Type B pancreatic cell (in vitro differentiated cells): Measurements from ENCODE around the gene PGK1. TPM values are rescaled to one million over a fixed set of nuclear protein-coding genes. Genes with fewer than 3 reads are reported as not detected.
A peak's percentile ranks its signal among the peaks of the same experiment; 100 is the strongest.

ENCODE experiments used
- DNase-seq: peaks from one replicate; pipeline ENCODE4 v3.0.0; 2021; ENCODE audit warnings: mixed read lengths; ENCODE audit not compliant: unreplicated experiment; ENCODE audit errors: extremely low spot score
- H3K27ac Mint-ChIP-seq: 2 replicates; pipeline ENCODE4 v1.8.0; 2021; ENCODE audit warnings: mild to moderate bottlenecking, mixed read lengths
- H3K27me3 Mint-ChIP-seq: 2 replicates; pipeline ENCODE4 v1.8.0; 2021; ENCODE audit warnings: mixed read lengths
- H3K36me3 Mint-ChIP-seq: 2 replicates; pipeline ENCODE4 v1.8.0; 2021; ENCODE audit warnings: mixed read lengths
- H3K4me1 Mint-ChIP-seq: one replicate; pipeline ENCODE4 v1.8.0; 2021; ENCODE audit warnings: mixed read lengths; ENCODE audit not compliant: unreplicated experiment
- H3K4me3 Mint-ChIP-seq: 2 replicates; pipeline ENCODE4 v1.8.0; 2021; ENCODE audit warnings: mild to moderate bottlenecking, mixed read lengths
- H3K9me3 Mint-ChIP-seq: 2 replicates; pipeline ENCODE4 v1.8.0; 2021; ENCODE audit warnings: mixed read lengths
- total RNA-seq: library from RNA; stranded (reverse); gene quantifications from 2 replicates; pipeline ENCODE4 v1.2.1, GENCODE V29; 2021; ENCODE audit warnings: low replicate concordance
- TF ChIP-seq, protein P1 (sequence below): fragments of 200-600 bp; sonication (generic); conservative IDR thresholded peaks from 2 replicates; pipeline ENCODE4 v1.5.0; 2021; ENCODE audit warnings: antibody characterized with exemption, mild to moderate bottlenecking

PGK1 gene
- total RNA-seq, 1 donor from 2014 or later = 203 TPM

DNA sequence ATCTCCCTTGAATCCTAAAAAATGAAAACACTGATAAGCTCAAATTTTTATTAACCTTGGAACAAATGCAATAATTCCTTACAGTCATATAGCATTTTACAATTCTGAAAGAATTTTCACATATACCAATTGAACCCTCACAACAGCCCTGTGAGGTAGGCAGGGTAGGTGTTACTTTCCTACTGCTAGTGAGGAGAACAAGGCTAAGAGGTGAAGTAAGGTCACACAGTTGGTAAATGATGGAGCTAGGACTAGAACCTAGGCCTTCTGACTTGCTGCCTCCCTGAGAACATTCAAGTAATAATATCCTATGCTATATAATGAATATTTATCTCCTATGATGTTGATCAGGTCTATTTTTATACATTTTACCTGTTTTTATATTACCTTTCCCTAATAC is 25.7 kb downstream of the PGK1 start:
- Mint-ChIP-seq H3K4me1 (no peaks in the 10 kb centered on the region), H3K4me3 (no peak overlapping the region), H3K27me3 (no peaks in the 10 kb centered on the region), H3K9me3 (no peaks in the 10 kb centered on the region), H3K36me3 (peaks cover 3% of the 10 kb centered on the region), H3K27ac (no peak overlapping the region)
- DNase-seq = no peak
- TF ChIP-seq, protein P1, sequence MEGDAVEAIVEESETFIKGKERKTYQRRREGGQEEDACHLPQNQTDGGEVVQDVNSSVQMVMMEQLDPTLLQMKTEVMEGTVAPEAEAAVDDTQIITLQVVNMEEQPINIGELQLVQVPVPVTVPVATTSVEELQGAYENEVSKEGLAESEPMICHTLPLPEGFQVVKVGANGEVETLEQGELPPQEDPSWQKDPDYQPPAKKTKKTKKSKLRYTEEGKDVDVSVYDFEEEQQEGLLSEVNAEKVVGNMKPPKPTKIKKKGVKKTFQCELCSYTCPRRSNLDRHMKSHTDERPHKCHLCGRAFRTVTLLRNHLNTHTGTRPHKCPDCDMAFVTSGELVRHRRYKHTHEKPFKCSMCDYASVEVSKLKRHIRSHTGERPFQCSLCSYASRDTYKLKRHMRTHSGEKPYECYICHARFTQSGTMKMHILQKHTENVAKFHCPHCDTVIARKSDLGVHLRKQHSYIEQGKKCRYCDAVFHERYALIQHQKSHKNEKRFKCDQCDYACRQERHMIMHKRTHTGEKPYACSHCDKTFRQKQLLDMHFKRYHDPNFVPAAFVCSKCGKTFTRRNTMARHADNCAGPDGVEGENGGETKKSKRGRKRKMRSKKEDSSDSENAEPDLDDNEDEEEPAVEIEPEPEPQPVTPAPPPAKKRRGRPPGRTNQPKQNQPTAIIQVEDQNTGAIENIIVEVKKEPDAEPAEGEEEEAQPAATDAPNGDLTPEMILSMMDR = no peak

DNA sequence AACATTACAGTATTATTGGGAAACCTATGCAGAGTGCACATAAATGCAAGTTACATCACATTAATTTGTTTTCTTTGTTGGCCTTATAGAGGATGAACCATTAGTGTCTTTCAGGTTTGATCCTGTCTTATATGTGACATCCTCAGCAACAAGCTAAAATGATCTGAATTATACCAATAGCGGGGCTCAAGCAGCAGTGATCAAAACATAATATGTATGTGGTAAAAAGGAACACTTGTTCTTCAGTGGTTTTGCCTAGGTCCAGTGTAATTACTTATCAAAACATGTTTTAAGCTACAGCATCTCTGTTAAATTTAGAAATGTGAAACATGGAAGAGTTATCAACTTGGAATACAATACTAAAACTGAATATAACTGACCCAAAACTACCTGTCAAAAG is 26.3 kb downstream of the PGK1 start:
- H3K9me3 Mint-ChIP-seq = no peaks in the 10 kb centered on the region
- TF ChIP-seq, protein P1 = no peak
- no peaks in the 10 kb centered on the region for H3K4me1 Mint-ChIP-seq
- no peak overlapping the region for H3K4me3 Mint-ChIP-seq
- no peaks in the 10 kb centered on the region for H3K27me3 Mint-ChIP-seq
- no peak overlapping the region for H3K27ac Mint-ChIP-seq
- DNase-seq = no peak
- peaks cover 3% of the 10 kb centered on the region for H3K36me3 Mint-ChIP-seq

DNA sequence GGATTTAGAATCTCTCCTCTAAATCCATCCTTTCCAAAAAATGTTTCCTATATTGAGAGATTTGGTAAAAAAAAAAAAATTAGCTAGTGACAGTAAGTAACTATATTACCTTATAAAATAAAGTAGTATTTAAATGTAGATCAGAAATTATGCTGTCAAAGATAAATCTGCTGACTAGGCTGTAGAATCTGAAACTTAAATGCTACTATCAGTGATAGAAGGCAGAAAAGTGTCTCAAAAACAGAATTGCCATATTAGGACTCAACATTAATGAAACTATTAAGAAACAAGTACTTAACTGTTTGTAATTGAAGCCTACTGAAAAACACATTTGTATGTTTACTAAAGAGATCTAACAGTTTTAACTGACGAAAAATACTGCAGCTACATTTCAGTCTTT is 27.1 kb downstream of the PGK1 start:
- DNase-seq = no peak
- Mint-ChIP-seq H3K27ac (no peak overlapping the region), H3K4me3 (no peak overlapping the region), H3K9me3 (no peaks in the 10 kb centered on the region), H3K27me3 (no peaks in the 10 kb centered on the region), H3K4me1 (no peaks in the 10 kb centered on the region), H3K36me3 (peaks cover 3% of the 10 kb centered on the region)
- TF ChIP-seq, protein P1 = no peak

- peaks cover 3% of the 10 kb centered on the region for H3K36me3 Mint-ChIP-seq
- no peaks in the 10 kb centered on the region for H3K9me3 Mint-ChIP-seq
- H3K27ac Mint-ChIP-seq = no peak overlapping the region
- H3K4me3 Mint-ChIP-seq = no peak overlapping the region
- no peaks in the 10 kb centered on the region for H3K27me3 Mint-ChIP-seq
- TF ChIP-seq, protein P1 = no peak
- no peak for DNase-seq
- no peaks in the 10 kb centered on the region for H3K4me1 Mint-ChIP-seq
Measured at GRCh38 chrX:78133238-78133960, 29.4 kb downstream of the PGK1 start.

DNA sequence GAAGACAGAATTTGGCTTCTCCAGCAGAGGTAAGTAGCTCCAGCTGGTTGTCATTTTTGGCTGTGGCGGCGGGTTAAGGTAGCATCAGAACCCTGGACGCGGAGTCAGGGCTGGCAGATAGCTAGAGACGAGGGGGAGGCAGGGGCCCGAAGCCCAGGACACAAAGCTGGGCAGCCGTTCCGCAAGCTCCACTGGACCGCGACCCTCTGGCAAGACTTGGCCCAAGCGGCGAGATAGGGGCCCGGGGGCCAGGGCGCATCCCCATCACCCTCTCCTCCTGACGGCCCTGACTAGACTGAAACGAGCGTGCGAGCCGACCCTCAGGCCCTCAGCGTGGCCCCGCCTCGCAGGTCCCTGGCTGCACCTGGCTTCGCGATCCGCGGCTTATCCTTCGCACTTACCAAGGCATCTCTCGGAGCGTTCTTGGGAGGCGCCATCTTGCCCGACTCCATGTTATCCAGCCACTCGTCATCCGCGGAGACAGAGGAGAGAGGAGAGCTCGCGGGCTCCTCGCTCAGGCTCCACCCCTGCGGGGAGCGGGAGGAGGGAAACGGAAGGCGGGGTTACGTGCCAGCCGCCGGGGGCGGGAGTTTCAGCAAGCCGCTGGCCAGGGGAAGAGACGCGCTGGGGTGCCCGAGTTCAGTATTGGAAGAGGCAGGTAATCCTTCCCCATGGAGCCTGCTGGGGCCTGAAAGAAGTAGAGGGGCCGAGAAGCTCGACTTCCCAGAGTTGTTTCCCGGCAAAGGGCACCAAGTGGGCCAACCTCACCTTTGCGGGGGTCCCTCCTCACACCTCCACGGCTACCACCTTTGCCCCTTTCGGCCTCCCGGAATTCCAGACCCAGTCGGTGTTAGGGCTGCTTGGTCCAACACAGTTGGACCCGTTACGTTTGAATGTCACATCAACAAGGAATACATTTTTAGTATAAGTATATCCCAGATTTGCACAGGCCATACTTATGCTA is 35.4 kb downstream of the PGK1 start, which contains the start of gene TAF9B:
Gene TAF9B (minus strand): TSS at position 491 of the 964 bp plus-strand sequence. CDS start 39 bp downstream, at position 452.
- H3K9me3 Mint-ChIP-seq = peaks cover 8% of the 10 kb centered on the region
- H3K27ac Mint-ChIP-seq = peak within 1 kb of the TSS; percentile 66
- peak within 1 kb of the TSS; percentile 92 for H3K4me3 Mint-ChIP-seq
- peak; percentile 84 for DNase-seq
- no peaks in the 10 kb centered on the region for H3K27me3 Mint-ChIP-seq
- TF ChIP-seq, protein P1 = no peak
- H3K36me3 Mint-ChIP-seq = no peaks in the 10 kb centered on the region
- no peaks in the 10 kb centered on the region for H3K4me1 Mint-ChIP-seq
